Ovary (tissue), 9 donors: ENCODE data around the gene SOST. TPM values are rescaled to one million over a fixed set of nuclear protein-coding genes. Genes with fewer than 3 reads are reported as not detected.

Experiments used
- DNase-seq, 5 donors: peaks; one replicate each; pipeline ENCODE4 v3.0.0-alpha.2; 2019 to 2020
- H3K27ac ChIP-seq, 2 donors: fragments of 200-600 bp; one replicate each; pipeline versions ENCODE4 v1.5.1 to v1.8.0; 2019 to 2022
- H3K27me3 ChIP-seq: fragments of 200-600 bp; one replicate; pipeline ENCODE4 v1.8.0; 2022
- H3K36me3 ChIP-seq: fragments of 200-600 bp; sonication (generic); one replicate; pipeline ENCODE4 v1.5.1; 2019
- H3K4me1 ChIP-seq: one replicate; pipeline ENCODE4 v1.8.1; 2013; ENCODE audit warnings: mild to moderate bottlenecking, moderate library complexity; ENCODE audit not compliant: insufficient read depth
- H3K4me3 ChIP-seq: fragments of 200-600 bp; sonication (generic); one replicate; pipeline ENCODE4 v1.5.1; 2017
- H3K9me3 ChIP-seq, 2 donors: fragments of 200-600 bp in 1 of 2; sonication (generic) in 1 of 2; one replicate each; pipeline versions ENCODE4 v1.5.1 to v1.8.1; 2013 to 2019; ENCODE audit warnings: mild to moderate bottlenecking in 1 of 2, moderate library complexity in 1 of 2
- CTCF ChIP-seq, 3 donors: fragments of 450-650 bp in 2 of 3; fragments of 200-600 bp in 1 of 3; IDR thresholded peaks; one replicate each; pipeline versions ENCODE4 v1.5.1 to v1.8.0; 2016 to 2022; ENCODE audit warnings: antibody characterized with exemption in 3 of 3, mild to moderate bottlenecking in 1 of 3
- EP300 ChIP-seq: sonication (generic); formaldehyde crosslinking; IDR thresholded peaks from one replicate; pipeline ENCODE4 v1.6.1; 2017; ENCODE audit warnings: antibody characterized with exemption
- POLR2A ChIP-seq: fragments of 450-650 bp; IDR thresholded peaks from one replicate; pipeline ENCODE4 v1.6.1; 2017; ENCODE audit warnings: antibody characterized with exemption, mild to moderate bottlenecking, moderate library complexity
- WGBS, 3 donors: extraction: QIAGEN DNeasy Blood & Tissue Kit in 1 of 3; methylation state at CpG; one replicate each; pipeline versions ENCODE4 v1.1.5 to v1.1.7; 2013 to 2017; 5-methylcytosine and 5-hydroxymethylcytosine counted together
- intact Hi-C, 4 donors: fragments of 100-400 bp; cut with DNase I; formaldehyde crosslinking; loops; one replicate each; pipeline versions ENCODE4 v1.11.0 to v1.15.1; 2022 to 2023
- polyA plus RNA-seq, 2 donors: library from polyadenylated mRNA; stranded (reverse); fragments of 200-250 nt in 1 of 2; fragments of 350-450 nt in 1 of 2; fragmentation: Illumina TruSeq in 1 of 2; extraction: RNeasy Lipid Tissue Mini Kit (QIAGEN cat#74804) in 1 of 2; gene quantifications; one replicate each; pipeline ENCODE4 v1.2.3, GENCODE V29; 2013 to 2014
- total RNA-seq, 7 donors: library from RNA; depleted of rRNA in 2 of 7; stranded (reverse); fragments of >200 nt in 2 of 7; fragmentation: NEBNext Ultra II Directional in 3 of 7; extraction: Animal tissue kit (Norgen Biotek cat#: 25700) in 3 of 7; gene quantifications; one replicate each; pipeline versions ENCODE4 v1.1.0 to v1.2.4, GENCODE V29; 2016 to 2023
- donor health status: DM: no; HTN: no; CAD: no; lungs with moderate emphysema.
- donor health status: DM: no; HTN: no; CAD: no.
- donor health status: Bipolar disorder and iron deficiency.
- donor health status: DM: yes; HTN: yes; CAD: no.
- donor health status: DM: no; HTN: no; CAD: no.
- donor health status: DM: yes; HTN: yes; CAD: no.

Gene SOST
- total and polyA plus RNA-seq, 9 donors = 0.30 TPM; not detected in 8

GRCh38 chr17:43790311-43790940 is 31.8 kb upstream of the SOST start:
- H3K27ac ChIP-seq = no peak overlapping the region
- TF ChIP-seq EP300 (no peak), POLR2A (no peak), CTCF (IDR thresholded peaks at IDR 0.05) (no peak)
- H3K27me3 ChIP-seq = no peaks in the 10 kb centered on the region
- DNase-seq = no peak
- H3K9me3 ChIP-seq = no peaks in the 10 kb centered on the region
- H3K36me3 ChIP-seq = no peaks in the 10 kb centered on the region
- no peaks in the 10 kb centered on the region for H3K4me1 ChIP-seq
- 86 to 91% (median 90%) methylated on average over 14 of the region's 14 CpGs for WGBS, 3 donors
- no peak overlapping the region for H3K4me3 ChIP-seq
- intact Hi-C loops = no loop called here

GRCh38 chr17:43789482-43789881 is 30.9 kb upstream of the SOST start:
- 81 to 93% (median 86%) methylated on average over 1 of the region's 1 CpG for WGBS, 3 donors
- intact Hi-C loops = no loop called here
- DNase-seq = no peak

GRCh38 chr17:43788540-43788939 is 29.9 kb upstream of the SOST start:
- intact Hi-C loops = no loop called here
- Histone ChIP-seq H3K27me3 (no peaks in the 10 kb centered on the region), H3K4me1 (no peaks in the 10 kb centered on the region), H3K27ac (no peak overlapping the region), H3K36me3 (no peaks in the 10 kb centered on the region), H3K4me3 (no peak overlapping the region), H3K9me3 (no peaks in the 10 kb centered on the region)
- no peak for DNase-seq
- no peak for TF ChIP-seq POLR2A
- no peak for TF ChIP-seq CTCF (IDR thresholded peaks at IDR 0.05)
- TF ChIP-seq EP300 = no peak
- 82 to 87% (median 86%) methylated on average over 5 of the region's 5 CpGs for WGBS, 3 donors

More at GRCh38 chr17:43789482-43789881, 30.9 kb upstream of the SOST start:
- no peaks in the 10 kb centered on the region for H3K27me3 ChIP-seq
- TF ChIP-seq POLR2A (no peak), EP300 (no peak), CTCF (IDR thresholded peaks at IDR 0.05) (no peak)
- no peaks in the 10 kb centered on the region for H3K4me1 ChIP-seq
- H3K36me3 ChIP-seq = no peaks in the 10 kb centered on the region
- no peak overlapping the region for H3K27ac ChIP-seq
- no peak overlapping the region for H3K4me3 ChIP-seq
- H3K9me3 ChIP-seq = no peaks in the 10 kb centered on the region

GRCh38 chr17:43787728-43788127 is 29.1 kb upstream of the SOST start:
- Histone ChIP-seq H3K4me1 (no peaks in the 10 kb centered on the region), H3K9me3 (no peaks in the 10 kb centered on the region), H3K36me3 (no peaks in the 10 kb centered on the region), H3K27me3 (no peaks in the 10 kb centered on the region), H3K27ac (no peak overlapping the region), H3K4me3 (no peak overlapping the region)
- no peak for TF ChIP-seq CTCF (IDR thresholded peaks at IDR 0.05)
- no peak for TF ChIP-seq EP300
- TF ChIP-seq POLR2A = no peak
- WGBS, 3 donors = 50 to 63% (median 58%) methylated on average over 2 of the region's 2 CpGs
- intact Hi-C loops = no loop called here
- DNase-seq = no peak
